ENCODE results near the gene CFAP77.

CFAP77 gene

DNA sequence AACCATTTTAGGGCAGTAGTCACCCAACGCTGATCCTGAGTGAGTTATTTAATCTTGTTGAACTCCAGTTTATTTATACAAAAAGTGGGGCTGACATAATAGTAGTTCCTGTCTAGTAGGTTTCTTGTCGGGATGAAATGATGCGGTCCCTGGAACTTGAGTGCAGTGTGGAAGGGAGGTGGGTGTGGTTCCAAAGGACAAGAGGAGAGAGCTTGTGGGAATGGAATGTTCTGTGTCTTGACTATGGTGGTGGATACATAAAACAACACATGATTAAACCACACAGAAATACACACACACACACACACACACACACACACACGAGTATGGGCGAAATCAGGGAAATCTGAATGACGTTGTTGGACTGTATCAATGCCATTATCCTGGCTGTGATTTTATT, 106.3 kb downstream of the CFAP77 start:
- DNase-seq (ENCODE audit: low read depth, low spot score): no peak

DNA sequence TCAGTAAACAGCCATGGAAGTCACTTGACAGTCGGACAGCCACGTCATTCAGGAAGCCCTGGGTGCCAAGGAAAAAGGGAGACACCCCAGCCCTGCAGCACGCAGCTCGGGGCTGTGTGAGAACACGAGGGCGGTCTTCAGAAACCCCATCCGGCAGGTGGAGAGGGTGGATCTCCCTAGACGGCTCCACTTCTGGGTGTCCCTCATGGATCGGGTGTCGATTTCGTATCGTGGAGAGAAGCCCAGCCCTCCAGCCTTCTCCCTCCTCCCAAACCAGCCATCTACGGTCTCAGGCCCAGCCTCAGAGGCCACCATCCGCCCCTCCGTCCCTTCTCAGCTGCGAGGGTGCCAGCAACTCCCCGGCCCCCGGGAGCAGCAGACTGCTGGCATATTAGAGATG, 106.9 kb downstream of the CFAP77 start:
- no peak for DNase-seq (ENCODE audit: low read depth, low spot score)

DNA sequence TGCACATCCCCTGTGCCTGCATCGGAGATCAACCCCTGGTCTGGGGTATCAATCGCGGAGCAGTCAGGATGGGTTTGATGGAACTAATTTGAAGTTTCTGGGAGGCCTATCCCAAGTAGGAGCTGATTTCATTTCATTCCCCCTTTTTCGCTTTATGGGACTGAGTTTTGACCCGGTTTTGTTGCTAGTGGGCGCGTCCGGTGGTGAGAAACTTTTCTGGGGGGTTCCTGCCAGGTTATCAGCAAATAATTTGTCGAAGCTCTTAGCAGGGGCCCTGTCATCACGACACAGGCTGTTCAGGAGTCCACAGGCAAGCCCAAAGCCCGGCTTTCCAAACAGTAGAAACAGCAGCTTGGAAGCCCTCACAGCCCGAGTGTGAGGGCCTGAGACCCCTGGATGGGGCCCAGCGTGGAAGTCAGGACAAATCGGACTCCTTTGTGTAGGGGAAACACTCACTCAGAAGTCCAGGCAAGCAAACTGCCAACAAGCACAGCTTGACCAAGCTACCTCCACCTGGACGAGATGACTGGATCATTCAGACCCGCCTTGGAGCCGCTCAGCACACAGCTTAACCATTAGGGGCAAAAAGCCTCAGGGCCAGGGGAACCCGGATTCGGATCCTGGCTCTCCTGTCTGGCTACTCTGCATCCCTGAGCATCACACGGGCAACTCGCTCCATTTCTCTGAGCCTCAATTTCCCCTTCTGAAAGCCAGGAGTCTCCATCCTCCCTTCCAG, 108.0 kb downstream of the CFAP77 start:
- no peak for DNase-seq (ENCODE audit: low read depth, low spot score)

DNA sequence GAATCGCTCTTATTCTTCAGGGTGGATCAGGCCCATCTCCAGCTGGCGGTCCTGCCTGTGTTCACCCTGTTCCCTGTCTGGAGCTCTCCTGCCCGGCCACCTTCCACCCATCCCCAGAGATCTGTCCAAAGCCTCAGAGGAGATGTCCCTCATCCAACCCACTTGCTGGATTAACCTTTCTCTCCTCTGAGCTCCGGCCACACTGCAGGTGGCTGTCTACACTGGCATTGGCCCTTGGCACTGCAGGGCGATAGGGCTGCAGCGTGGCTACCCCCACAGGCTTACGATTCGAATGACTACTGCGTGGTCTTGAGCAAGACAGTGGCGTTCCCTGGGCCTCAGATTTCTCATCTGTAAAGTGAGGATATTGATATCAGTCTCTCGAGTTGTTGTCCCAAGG, 108.6 kb downstream of the CFAP77 start:
- DNase-seq (ENCODE audit: low read depth, low spot score): no peak

DNA sequence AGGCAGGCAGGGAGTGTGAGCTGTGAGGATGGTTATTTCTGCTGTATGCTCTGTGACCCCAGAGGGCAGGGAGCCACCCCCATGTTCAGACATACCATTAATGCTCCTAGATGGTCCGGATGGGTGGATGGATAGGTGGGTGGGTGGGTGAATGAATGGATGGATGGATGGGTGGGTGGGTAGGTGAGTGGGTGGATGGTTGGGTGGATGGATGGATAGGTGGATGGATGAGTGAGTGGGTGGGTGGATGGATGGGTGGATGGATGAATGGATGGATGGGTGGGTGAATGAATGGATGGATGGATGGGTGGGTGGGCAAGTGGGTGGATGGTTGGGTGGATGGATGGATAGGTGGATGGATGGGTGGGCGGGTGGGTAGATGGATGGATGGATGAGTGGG, 109.0 kb downstream of the CFAP77 start:
- no peak for DNase-seq (ENCODE audit: low read depth, low spot score)

DNA sequence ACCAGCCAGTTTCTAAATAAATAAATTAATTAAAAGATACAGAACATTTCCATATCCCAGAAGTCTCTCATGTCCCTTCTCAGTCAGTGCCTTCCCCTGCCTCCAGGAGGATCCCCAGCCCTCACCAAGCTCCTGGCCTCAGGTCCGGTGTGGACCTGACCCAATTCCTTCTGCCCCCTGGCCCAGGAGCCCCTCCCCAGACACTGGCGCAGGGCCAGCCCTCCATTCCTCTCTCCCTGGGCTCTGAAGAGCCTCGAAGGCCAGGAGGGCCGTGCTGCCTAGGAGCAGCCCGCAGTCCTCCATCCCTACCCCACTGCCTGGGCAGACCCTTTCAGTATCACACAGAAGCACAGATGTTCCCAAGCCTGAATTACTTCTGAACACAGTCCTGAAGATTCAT, 110.6 kb downstream of the CFAP77 start:
- no peak for DNase-seq (ENCODE audit: low read depth, low spot score)

DNA sequence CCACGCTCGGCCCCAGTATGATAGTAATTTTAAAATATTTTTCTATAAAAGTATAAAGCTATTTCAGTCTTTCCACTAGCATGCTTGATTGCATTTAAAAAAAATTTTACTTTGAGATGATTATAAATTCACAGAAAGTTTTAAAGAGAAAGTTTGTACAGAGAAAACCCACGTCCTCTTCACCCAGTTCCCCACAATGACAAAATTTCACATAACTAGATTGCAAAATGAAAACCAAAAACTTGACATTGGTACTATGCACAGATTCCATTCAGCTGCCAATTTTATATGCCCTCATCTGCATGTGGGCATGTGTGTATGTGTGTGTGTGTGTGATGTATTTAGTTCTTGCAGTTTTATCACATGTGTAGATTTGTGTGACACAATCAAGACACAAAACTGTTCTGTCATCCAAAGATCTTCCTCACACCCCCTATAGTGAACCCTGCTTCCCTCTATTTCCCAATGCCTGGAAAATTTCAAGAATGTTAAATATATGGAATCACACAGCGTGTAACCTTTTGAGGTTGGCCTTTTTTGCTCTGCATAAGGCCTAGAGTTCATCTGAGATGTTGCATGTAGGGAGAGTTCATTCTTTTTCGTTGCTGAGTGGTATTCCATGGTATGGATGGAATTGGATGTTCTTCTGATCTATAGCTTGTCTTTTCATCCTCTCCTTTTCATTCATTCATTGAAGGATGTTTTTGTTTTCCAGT, 115.5 kb downstream of the CFAP77 start:
- no peak for DNase-seq (ENCODE audit: low read depth, low spot score)

DNA sequence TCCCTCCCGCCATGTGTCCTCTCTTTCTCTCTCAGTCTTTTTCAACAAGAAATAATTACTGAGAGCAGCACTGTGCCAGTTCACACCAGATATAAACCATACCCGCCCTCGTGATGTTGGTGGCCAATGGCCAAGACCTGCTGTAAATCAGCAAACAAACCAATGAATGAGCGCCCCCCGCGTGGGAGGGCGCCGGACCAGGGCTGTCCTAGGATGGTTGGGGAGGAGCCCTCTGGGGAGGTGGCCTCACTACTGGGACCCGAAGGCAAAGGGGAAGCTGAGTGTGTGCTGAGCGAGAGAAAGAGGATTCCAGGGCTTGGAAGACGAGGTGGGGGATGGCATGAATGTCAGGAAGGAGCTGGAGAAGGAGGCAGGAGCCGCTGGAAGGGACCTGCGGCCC, 121.2 kb downstream of the CFAP77 start:
- peak; percentile 61 for DNase-seq (ENCODE audit: low read depth, low spot score)

DNA sequence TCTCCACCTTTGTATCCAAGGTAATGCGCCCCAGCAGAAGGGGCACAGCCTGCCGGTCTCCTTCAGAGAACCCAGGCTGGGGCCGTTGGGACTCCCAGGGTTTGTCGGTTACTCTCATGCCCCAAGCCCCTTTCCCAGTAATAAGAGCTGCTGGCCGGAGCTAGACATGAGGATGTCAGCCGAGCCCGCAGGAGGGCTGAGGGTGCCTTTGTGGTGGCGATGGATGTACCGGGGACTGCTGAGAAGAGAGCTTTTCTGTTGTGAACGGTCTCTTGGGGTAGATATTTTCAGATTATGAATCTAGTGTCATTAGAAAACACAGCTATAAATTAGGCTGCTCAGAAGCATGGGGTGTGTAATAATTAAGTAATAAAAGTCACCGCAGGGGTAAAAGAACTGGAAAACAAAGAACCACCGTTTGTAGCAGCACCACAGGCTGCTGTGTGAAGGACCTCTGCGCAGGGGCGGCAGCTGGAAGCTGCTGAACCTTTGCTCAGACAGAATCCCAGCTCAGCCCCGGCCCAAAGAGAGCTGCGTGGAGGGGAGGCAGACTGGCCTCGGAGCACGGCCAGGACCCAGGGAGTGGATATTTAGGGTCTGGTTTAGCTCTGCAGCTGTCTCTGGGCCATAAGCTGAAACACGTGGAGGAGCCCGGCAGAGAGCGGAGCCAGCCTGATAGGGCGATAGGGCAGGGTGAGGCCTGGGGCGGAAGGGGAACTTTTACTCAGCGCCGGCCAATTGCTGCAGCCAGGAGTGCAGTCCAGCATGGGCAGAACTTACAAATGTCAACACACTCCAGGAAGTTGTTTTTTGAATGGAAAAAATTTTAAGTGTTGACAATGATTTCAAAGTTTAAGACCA, 121.9 kb downstream of the CFAP77 start:
- peak; percentile 35 for DNase-seq (ENCODE audit: low read depth, low spot score)

DNA sequence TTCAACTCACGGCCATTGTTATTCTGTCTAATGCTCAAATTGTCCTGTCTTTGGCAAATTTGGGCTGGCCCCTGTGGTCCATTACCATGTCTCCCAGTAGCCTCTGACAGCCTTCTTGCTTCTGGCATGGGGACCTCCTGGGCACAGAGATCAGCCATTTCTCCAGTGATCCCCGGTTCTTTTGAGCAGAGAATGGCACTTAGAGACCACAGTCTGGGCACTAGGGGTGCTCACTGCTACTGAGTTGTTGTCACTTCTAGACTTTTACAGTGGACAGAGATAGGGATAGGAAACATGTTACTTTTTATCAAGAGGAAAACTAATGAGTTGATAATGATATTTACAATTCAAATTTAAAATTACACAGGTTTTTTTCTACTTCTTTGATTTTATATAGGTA, 124.8 kb downstream of the CFAP77 start:
- no peak for DNase-seq (ENCODE audit: low read depth, low spot score)

DNA sequence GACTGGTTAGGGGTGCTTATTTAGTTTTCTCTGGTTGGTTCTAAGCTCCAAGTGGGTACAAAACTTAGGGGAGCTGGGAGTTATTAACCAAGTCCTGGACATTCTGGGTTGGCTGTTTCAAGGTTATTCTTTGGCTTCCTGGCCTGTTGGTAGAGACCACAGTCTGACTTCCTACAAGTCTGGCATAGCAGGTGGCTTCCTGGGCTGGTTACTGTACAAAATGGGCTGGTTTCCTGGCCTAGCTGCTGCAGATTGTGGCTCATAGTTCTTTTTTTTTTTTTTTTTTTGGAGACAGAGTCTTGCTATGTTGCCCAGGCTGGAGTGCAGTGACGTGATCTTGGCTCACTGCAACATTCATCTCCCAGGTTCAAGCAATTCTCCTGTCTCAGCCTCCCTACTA, 126.1 kb downstream of the CFAP77 start:
- no peak for DNase-seq (ENCODE audit: low read depth, low spot score)

DNA sequence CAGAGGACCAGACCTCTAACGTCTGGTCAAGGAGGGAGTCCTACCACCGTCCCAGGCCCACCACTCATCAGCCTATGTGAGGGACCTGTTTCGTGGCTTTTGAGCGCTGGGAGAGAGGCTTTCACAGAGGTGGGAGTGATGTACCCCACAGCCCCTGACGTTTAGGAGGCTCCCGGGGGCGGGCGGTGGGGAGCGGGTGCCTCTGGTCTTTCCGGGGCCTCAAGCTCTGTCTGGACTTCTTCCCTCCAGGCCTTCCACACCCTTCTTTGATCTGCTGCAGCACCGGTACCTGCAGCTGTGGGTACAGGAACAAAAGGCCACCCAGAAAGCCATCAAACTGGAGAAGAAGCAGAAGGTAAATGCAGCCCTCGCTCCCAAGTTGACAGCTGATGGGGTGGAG, 127.3 kb downstream of the CFAP77 start:
- no peak for DNase-seq (ENCODE audit: low read depth, low spot score)

DNA sequence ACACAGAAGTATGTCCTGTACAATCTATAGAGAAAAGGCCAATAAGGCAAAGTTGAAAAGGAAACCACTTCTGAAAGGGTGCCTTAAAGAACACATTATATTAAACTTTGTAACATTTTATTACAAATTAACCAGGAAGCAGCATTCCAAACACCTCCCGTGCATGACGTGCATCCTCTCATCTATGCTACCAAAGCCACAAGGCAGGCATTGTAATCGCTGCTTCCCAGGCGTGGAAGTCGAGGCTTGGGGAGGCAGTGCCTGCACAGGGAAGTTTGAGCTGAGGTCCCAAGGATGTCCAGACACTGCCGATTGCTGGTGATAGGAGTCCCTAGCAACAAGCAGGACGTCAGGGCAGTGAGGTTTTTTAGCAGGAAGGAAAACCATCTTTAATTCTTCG, 128.1 kb downstream of the CFAP77 start:
- DNase-seq (ENCODE audit: low read depth, low spot score): no peak

DNA sequence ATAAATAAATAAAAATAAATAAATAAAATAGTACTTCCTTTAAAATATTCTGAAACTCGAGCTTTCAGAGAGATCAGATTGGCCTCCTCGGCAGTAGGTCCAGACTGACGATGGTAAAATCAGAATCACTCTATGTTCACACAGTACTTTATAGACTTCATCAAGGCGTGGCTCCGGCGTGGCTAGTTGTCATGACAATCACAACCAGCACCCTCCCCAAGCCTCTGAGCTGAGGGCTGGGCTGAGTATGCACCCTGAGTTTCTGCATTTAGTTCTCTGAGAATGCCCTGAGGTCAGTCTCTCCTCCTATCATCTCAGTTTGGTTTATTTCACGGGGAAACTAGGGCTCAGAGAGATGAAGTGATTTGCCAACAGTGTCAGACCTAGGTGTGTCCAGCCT, 129.1 kb downstream of the CFAP77 start:
- no peak for DNase-seq (ENCODE audit: low read depth, low spot score)

DNA sequence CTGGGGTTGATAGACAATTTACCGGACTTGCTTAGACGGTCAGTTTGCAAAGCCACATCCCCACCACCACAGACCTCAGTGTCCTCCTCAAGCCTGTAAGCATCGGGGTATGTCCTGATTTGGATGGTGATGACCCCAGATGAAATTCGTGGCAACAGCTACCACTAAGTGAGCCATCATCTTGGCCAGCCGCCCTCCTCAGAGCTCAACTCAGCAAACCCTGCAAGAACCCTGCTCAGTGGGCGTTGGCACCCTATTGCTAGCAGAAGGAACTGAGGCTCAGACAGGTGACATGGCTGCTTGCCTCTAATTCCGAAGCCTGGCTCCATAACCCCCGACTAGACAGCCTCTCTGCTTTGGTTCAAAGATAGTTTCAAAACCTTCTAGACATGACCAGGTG, 131.0 kb downstream of the CFAP77 start:
- no peak for DNase-seq (ENCODE audit: low read depth, low spot score)

DNA sequence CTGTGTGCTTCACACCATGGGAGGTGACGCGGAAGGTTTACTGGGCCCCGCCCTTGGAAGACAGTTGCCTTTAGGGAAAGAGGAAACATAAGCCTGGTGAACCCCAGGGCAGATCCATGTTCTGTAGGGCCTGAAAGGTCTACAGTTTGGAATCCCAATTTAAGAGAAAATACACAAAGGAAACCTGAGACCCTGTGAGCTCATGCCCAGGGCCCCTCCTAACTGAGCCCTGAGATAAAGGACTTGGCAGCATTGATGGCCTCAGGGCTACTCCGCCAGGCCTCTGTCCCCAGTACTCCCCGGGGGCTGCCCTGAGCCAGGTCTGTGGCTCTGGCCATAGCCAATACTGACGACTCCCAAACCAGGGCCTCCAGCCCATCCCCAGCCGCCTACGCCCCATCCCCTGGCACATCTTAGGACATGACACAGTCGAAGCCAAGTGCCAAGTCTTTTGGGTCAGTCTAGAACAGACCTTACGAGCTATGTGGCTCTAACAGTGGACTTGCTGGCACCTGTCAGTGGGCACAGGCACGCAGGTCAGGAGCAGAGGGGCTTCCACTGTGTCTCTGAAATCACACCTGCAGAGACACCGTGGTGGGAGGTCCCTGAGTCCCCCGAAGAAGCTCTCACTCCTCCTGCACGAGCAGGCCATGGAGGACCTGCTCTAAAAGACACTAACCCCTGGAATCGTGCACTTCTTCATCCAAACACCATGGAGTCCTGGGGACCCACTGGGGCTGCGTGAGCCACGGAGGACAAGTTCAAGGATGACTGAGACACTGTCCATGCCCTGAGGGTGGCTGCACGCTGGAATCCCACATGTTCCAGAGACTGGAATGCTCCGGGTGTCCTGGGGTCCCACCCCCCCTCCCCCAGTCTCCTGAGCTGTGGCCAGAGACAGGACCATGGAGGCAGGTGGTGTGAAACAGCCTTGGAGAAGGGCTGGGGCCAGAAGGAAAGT, 132.1 kb downstream of the CFAP77 start:
- peak; percentile 69 for DNase-seq (ENCODE audit: low read depth, low spot score)

DNA sequence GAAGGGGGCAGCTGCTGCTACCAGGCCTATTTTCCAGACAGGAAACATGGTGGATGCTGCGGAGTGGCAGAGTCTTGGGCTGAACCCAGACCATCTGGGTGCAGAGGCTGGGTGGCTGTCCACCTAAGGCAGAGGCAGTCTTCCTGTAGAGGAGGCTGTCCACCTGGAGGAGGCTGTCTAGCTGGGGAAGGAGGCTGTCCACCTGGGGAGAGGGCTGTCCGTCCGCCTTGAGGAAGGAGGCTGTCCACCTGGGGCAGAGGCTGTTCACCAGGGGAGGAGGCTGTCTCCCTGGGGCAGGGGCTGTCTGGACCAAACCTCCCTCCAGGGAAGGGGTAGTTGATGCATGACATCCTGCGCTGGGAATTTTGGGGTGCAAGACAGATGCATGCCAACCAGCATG, 133.2 kb downstream of the CFAP77 start:
- DNase-seq (ENCODE audit: low read depth, low spot score): no peak

DNA sequence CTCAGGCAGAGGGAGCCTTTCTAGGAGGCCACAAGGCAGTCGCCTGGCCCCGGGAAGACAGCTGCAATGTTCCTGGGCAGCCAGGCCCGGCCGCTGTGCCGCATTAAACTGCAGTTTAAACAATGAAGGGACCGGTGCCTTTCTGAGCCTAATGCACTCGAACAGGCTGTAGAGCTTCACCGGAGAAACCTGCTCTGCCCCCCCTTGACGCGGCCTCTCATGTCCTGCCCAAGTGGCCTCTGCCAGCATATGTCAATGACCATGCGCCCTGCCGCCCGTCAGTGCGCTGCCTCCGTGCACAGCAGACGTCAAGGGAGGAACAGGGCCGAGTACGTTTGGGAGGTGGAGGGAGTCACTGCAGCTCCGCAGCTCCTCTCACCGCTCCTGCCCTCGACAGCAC, 133.9 kb downstream of the CFAP77 start:
- DNase-seq (ENCODE audit: low read depth, low spot score): peak; percentile 34

DNA sequence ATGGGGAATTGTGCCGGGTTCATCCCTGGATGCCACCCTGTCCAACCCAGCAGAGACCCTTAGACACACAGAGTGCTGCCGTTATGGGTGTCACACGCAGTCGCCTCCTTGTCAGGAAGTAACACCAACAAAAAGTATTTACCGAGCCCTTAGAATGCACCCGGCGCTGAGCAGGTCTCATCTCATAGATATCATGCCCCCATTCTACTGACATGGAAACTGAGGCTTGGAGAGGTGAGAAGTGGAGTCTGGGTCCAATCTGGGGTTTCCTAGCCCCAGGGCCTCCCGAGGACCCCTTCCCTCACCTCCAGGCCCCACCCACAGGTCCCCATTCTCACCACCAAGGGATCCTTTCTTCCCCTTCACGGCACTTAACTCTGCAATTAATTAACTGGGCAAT, 135.6 kb downstream of the CFAP77 start:
- DNase-seq (ENCODE audit: low read depth, low spot score): no peak

DNA sequence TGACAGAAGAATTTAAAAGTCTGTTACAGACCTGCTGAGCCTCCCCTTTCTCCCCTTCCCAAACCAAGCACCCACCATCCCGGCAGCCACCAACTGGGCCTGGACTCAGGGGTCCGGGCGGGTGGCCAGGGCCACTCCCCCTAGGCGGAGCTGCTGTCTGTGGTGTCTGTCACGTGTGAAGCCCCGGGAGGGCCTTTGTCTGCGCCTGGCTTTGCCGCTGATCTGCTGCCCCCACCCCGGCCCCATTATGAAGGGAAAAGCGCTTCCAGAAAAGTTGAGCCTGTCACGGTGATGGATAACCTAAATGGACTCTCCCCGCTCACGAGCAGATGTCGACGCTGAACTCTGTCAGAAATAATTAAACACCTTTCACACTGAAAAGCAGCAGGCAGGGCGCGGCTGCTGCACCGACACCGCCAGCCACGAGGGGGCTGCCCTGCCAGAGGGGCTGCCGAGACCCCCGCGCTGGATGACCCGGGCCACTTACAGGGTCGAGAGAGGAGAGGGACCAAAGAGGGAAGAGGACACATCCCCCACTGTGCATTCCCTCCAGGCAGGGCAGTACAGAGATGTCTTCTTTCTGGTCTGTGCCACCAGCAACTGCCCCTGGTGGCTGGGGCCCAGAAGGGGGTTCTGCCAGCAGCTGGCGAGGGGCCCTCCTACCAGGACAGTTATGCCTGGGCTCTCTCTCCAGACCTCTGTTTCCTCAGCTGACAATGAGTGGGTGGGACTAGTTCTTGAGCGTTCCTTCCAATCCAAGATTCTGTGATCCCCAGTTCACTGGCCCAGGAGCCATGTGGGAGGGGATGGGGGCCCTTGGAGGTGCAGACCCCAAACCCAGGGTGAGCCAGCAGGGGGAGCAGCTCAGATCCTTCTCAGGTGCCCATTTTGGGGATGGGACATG, 136.4 kb downstream of the CFAP77 start:
- peak; percentile 79 for DNase-seq (ENCODE audit: low read depth, low spot score)
